Activated CD4-positive, alpha-beta T cell treated with anti-CD3 and anti-CD28 coated beads, Interleukin-2, amount 50 U/mL, for 1 hour (primary cell): ENCODE data around the gene ELMOD2.
"Not testable (repeated sequence)": the region's sequence is repeated elsewhere in the genome, so short reads cannot be mapped to it uniquely, and the experiment has no call there.

Source experiments
- DNase-seq: peaks from one replicate; pipeline ENCODE4 v3.0.0-alpha.2; 2020

ELMOD2 gene

DNA sequence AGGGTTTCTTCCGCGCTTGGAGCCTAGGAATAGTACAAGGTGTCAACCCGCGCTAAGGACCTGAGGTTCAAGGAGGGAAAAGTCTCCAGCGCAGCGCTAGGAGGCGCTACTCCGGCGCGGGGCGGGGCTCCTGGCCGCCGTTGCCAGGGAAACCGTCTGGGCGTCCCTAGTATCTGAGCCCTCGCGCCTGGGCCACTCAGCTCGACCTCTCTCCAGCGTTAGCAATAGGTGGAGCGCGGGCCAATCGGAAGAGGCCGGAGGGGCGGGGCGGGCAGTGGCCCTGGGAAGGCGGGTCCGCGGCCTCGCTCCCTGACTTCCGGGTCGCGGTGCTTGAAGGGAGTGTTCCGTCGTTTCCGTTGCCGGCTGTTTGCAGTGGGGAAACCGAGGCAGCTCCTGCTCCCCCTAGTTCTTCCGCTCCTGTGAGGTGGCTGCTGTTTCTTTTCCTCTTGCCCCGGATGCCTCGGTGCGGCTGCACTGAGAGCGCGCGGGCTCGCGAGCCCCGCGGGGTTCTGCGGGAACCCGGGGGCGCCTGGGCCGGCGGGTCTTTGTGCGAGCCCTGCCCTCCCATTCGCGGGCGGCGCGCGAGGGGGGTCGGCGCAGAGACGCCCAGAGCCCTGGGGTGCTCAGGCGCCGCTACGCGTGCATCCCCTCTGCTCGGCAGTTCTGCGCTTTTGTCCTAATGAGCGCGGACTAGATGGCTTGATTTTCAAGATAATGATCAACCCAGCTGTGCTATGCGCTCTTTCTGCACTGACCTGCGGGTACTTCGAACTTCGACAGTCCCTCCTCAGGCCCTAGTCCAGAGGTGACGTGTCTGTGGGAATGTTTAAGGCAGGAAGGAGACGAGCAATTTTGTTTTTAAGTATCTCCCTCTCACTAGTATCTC, at the start of gene ELMOD2:
ELMOD2 (plus strand) TSS at position 312 of the 886 bp plus-strand sequence. CDS start 1,261 bp downstream, outside the sequence.
- peak; percentile 96 for DNase-seq

GRCh38 chr4:140483445-140483844, 40.5 kb upstream of the ELMOD2 start:
- no peak for DNase-seq

DNA sequence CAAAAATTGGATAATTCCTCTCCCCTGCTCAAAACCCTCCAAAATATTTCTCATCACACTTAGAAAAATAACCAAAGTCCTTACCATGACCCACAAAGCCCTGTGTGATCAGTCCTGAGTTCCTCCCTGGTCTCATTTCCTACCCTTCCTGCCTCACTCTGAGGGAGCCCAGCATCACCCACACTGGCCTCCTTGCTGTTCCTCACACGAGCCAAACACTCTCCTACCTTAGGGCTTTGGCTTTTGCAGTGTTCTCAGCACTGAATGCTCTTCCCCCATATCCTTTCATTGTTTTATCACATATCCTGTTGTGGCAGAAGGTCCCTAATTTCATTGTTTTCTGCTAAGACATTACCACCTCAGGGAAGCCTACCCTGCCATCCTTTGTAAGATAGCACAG, 38.0 kb upstream of the ELMOD2 start:
- no peak for DNase-seq

DNA sequence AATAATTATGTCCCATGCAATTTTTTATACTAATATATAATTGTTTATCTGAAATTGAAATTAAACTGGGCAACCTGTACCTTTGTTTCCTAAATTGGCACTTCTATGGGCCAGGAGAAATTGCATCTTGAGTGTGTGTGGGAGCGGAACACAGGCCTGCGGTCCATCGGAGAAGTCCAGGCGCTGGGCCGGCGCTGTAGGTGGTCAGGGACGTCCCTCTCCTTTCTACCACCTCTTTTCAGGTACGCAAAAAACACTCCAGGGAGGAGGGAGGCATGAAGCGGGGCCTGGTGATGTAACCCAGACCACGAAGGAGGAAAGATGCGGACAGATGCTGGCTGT, 26.6 kb upstream of the ELMOD2 start:
- DNase-seq = no peak

DNA sequence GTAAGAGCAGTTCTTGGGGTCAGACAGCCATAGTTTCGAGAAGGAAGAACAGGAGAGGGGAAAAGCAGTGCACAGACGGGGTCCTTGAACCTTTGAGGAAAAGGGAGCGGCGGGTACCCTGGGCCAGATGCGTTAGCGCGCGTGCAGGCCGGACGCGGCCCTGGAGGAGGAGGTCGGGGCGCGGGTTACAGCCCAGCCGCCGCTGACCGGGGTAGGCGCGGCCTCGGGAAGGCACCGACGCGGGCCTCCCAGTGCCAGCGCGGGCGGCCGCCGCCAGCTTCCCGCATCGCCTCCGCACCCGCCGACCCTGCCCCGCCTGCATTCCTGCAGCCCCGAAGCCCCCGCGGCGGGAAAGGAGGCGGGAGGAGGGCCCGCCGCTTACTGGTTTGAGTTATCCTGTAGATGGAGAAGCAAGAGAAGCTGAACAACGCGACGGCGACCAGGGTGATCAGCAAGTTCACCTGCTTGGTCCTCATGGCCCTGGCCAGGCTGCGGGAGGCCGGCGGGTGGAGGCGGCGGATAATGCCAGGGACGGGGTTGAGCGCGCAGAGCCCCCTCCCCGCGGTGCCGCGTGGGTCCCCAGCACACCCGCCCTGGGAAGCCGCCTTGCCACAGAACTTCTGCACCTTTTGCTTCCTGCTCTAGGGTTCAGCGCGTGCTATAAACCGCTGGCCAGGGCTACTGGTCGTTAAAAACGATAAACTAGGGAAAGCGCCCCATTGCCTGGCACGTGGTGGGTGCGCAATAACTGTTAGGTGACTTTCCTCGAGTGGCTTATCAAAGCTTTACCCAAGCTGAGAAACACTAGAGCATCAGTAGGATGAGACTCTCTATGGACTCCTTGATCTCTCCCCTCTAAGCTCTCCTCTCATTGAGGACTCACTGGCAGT, 26.0 kb upstream of the ELMOD2 start, which contains the start of gene MGAT4D:
MGAT4D (minus strand) TSS at position 547 of the 890 bp plus-strand sequence; CDS start at position 476, 71 bp downstream.
- DNase-seq = no peak

GRCh38 chr4:140499391-140499790, 24.6 kb upstream of the ELMOD2 start:
- DNase-seq = no peak

DNA sequence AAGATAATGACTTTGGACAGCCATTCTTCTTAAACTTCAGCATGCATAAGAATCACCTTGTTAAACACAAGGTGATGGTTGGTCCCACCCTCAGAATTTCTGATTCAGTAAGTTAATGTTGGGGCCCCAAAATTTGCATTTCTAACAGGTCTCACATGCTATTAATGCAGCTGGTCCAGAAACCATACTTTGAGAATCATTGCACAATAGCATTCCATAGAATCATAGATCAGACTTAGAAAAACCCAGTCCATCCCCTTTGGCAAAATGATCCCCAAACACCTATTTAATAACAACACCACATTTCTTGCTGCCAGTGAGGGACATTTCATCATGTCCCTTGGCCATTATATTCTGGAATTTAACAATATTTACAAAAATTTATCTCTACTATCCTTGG, 19.7 kb upstream of the ELMOD2 start:
- no peak for DNase-seq

DNA sequence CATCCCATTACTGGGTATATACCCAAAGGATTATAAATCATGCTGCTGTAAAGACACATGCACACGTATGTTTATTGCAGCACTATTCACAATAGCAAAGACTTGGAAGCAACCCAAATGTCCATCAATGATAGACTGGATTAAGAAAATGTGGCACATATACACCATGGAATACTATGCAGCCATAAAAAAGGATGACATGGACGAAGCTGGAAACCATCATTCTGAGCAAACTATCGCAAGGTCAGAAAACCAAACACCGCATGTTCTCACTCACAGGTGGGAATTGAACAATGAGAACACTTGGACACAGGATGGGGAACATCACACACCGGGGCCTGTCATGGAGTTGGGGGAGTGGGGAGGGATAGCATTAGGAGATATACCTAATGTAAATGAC, 10.2 kb upstream of the ELMOD2 start:
- DNase-seq = not testable (repeated sequence)

DNA sequence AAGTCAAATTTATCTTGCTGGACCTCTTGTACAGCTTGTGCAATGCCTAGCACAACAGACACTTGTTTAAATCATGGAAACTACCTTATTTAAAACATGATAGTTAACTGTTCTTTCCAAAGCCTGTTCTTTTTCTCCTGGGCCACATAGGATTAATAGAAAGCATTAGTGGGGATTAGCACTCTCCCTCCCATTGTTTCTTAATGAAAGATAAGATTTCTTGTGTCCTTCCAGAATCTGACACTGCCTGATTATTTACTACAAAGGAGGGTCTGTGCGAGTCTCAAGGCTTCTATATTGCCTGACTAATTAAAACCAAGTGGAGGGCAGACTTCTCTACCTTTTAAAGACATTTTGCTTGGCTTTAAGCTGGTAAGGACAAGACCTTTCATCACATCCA, 8.5 kb upstream of the ELMOD2 start:
- no peak for DNase-seq

GRCh38 chr4:140523370-140523856, 555 bp upstream of the ELMOD2 start:
- DNase-seq = no peak

- no peak for DNase-seq
Measured at GRCh38 chr4:140529434-140529833, 5.5 kb downstream of the ELMOD2 start.

DNA sequence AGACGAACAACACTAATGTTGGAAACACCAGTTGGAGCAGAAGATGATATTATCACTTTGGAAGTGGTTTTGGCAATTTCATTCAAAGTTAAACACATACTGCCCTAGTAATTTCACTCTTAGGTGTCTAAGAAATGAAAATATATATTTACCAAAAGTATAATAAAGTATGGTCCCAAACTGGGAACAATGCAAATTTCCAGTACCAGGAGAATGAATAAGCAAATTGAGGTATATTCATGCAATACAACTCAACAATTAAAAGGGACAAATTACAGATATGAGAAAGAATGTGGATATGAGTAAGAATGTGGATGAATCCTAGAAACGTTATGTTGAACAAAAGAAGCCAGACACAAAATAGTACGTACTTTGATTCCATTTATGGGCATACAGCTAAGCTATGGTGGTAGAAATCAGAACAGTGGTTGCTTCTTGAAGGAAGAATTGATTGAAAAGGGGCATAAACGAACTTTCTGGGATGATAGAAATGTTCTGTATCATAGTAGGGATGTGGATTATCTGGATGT, 10.0 kb downstream of the ELMOD2 start:
- no peak for DNase-seq

GRCh38 chr4:140556372-140557085, 32.6 kb downstream of the ELMOD2 start:
- no peak for DNase-seq

- DNase-seq = no peak
Measured at GRCh38 chr4:140557831-140558435, 34.0 kb downstream of the ELMOD2 start.

DNA sequence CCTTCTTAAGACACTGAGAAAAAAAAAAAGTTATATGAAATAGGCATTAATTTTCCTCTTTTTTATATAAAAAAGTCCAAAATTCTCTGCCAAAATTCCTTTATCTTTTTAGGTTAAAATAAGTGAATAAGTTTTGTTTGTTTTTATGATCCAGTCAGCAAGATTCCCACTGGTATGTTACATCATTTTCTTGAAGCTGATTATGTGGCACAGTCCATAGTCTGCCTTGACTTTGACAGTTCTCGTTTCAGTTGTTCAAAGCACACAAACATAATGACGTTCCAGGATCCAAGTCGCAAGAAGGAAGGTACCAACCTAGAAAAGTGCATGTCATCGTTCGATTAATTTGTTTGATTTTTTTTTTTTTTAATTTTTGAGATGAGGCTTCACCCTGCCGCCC, 35.7 kb downstream of the ELMOD2 start:
- no peak for DNase-seq

GRCh38 chr4:140568507-140569306, 44.7 kb downstream of the ELMOD2 start, which contains the start of gene UCP1:
TSS of gene UCP1 (minus strand) at chr4:140568961. CDS start at chr4:140568729, 232 bp downstream.
- no peak for DNase-seq

GRCh38 chr4:140569307-140569638, 45.3 kb downstream of the ELMOD2 start:
- no peak for DNase-seq

- no peak for DNase-seq
Measured at GRCh38 chr4:140571620-140572019, 47.7 kb downstream of the ELMOD2 start.

GRCh38 chr4:140575489-140575888, 51.5 kb downstream of the ELMOD2 start:
- DNase-seq = no peak

- no peak for DNase-seq
Measured at GRCh38 chr4:140579278-140579677, 55.3 kb downstream of the ELMOD2 start.

- DNase-seq = no peak
Measured at GRCh38 chr4:140581078-140581477, 57.1 kb downstream of the ELMOD2 start.
